Ramos (cell line): ENCODE results near the gene SLC49A3.
"Not testable (repeated sequence)": the region's sequence is repeated elsewhere in the genome, so short reads cannot be mapped to it uniquely, and the experiment has no call there.

Experiments
- in situ Hi-C: fragments of 300-500 bp; cut with MboI; formaldehyde crosslinking; loops from one replicate; pipeline ENCODE4 v1.14.3; 2022; ENCODE audit warnings: low sequenced_read_pairs; ENCODE audit not compliant: unreplicated experiment

Gene SLC49A3

DNA sequence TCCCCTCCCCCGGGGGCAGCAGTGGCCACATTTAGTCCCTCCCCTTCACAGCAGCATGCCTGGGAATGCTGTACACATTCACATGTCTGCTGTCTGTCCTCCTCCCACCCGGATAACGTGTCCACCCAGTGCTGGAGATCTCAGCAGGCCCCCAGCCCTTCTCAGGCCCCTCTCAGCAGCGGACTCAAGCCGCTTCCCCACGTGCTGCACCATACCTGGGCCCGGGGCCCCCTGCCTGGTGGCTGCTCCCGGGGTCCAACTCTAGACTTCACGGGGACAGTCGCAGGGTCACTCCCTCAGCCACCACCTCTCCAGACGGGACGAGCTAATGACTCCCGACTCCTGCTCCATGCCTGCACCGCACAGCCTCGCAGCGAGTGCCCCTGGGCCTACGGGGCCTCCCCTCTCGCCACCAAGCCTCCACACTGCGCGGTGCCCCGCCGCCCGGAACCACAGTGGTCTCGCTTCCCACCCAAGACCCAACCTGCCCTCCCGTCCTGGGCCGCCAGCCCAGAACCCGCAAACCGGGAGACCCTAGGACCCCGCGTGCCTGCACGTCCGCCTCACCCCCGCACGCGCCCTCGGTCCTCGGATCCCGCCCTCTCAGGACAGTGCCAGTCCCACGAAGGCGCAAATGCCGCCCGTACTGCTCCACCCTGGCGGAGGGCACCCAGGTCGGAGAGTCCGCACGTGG is 15.4 kb upstream of the SLC49A3 start:
- in situ Hi-C loops = no loop called here

DNA sequence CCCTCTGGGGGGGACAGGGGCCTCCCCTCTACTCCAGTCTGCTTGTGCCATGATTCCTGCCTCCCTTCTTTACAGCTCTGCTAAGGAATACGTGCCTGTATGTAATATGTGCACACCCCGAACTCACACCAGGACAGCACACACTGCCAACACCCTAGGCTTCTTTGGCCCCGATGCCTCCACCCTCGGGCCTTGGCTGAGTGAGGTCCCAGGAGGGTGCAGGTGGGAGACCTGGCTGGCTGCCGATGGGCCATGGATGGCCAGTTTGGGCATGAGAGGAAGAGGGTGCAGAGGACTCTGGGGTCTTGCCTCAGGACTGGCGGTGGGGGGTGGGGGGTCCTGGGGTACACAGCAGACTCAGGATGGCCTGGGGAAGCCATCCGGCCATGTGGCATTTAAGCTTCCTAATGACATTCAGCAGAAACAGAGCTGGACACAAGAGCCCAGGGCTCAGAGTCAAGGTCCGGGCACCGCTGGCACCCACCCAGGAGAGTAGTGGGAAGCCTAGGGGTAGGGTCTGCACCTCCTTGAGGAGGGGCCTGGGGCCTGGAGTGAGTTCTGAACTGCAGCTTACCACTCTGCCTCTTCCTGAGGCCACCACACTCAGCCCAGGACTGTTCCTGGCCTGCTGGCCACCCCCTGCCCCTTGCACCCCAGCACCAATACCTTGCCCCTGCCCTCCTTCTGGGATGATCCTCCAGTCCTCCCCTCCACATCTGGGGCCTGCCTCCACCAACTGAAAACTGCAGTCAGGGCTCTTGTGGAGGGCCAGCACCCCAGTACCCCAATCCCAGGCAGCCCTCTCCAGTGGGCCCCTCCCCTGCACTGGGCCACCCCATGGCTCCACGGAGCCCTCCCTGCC is 14.6 kb upstream of the SLC49A3 start:
- in situ Hi-C loops = no loop called here

DNA sequence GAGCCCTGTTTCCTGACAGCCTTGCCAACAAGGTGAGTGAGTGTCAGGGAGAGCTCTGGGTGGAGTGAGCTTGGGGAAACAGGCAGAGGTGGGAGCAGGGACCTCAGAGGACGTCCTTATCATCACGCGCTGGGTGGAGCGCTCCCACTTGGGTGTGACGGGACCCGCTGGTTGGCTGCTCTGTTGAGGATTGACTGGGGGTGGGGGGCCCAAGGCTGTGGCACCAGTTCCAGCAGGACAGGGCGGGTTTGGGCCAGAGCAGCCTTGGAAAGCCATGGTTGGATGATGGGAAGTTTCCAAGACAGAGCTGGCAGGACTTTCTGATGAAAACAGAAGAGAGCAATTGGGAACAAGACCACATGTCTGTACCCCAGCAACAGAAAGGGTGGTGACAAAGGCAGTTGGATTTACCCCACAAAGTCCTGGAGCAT is 13.7 kb upstream of the SLC49A3 start:
- in situ Hi-C loops = no loop called here

DNA sequence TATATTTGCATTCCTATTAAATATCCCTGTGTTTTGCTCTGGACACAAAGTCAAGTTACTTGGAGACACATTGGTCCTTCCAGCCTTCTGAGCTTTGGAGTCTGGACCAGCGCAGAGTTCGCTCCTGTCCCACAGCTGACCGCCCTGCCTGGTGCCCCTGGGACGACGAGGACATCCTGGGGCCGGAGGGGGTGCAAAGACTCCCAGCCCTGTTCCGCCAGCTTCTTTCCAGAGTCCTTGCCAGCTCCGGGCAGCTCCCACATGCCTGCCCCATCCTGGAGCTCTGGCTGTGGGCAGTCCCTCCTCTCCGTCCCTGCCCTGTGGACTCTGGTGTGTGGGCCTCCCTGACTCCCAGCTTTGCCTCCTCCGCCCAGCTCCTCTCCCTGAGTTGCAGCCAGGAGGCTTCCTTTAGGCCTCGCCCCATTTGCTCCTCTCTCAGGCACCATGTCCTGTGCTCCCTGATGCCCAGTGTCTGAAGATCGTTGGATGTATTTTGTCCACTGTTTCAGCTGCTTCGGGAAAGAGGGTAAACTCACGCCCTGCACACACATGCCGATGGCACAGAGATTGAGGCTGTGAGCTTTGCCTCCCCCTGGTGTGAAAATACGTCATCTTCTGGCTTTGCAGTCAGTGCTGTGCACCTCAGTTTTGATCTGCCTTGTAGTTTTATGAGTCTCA is 11.8 kb upstream of the SLC49A3 start:
- in situ Hi-C loops = no loop called here

DNA sequence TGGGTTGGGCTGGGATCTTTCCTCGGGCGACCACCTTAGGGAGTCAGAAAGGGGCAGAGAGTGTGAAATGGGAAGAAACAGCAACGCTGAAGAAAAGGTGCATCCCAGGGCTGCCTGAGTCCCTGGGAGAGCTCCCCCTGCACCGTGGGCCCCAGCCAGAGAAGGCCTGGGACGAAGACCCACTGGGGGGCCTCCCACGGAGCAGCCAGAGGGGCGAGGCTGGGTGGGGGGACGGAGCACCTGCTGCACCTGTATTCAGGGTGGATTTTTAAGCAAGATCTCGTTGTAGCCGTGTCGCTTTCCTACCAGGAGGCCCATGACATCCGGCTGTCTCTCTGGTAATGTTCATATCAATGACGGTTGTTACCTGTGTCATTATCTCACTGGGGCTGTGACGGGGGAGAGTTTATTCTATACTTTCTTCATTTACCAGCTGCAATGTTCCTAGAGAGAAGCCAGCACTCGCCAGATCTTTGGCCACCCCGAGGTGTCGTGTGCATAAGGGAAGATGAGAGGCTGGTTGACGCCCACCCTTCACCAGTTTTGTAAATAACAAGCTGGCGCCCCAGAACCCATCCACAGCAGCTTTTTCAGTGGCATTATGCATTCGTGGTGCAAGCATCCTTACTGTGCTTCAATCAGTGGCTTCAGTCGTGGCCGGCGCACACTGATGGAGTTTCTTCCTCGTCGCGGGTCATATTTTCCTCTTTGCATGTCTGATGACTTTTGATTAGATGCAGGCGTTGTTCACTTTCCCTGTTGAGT is 11.0 kb upstream of the SLC49A3 start:
- in situ Hi-C loops = no loop called here

DNA sequence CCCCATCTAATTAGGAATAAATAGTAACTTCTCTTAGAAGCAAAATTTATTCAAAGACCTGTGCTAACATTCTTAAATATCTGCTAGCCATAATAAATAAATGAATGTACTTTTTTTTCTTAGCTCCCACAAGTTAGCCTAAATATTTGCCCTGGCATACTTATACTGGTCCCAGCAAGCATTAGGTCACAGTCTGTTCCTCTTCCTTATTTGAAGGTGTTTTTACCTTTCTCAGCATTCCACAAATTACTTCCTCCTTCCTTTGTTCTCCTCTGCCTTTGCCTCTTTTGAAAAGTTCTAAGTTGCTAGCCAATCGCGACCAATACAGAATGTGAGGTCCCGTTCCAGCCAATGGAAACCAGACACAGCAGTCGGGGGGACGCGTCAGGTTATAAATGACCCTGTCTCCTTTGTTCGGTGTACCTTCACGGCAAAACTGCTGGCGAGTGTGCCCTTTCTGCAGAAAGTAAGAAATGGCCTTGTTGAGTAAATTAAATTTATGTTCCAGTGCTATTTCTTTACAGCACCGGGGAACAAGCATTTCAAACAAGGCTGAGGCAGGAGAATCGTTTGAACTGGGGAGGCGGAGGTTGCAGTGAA is 5.5 kb upstream of the SLC49A3 start:
- in situ Hi-C loops = not testable (repeated sequence)

DNA sequence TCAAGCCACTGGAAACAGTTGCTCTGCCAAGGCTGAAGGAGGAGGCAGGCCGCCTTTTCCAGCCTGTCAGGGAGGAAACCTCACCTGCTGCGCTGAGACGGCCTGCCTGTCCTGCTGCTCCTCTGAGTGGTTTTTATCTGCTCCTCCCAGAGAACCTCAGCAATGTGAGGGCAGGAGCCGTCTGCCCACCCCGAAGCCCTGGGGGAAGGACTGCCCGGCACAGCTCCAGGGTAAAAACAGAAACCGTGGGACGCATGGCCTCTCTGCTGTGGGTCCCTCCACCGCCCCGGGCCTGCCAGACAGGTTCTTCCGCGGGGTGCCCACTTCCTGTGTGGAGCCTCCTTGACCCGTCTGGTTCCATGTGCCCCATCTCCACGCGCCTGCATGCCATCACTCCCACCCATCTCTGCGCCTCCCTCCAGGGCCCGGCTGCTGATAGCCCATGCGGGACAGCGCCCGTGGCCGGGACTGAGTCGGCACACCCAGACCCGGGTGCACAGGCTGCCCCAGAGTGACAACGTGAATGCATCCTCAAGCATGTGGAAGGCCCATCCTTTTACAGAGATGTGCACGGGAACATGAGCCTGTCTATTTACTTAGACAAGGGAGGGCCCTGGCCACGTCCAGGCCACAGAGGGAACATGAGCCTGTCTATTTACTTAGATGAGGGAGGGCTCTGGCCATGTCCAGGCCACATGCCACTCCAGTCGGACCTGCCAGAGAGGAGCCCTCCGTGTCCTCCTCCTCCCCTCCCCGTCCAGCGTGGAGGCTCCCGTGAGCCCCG is 4.0 kb upstream of the SLC49A3 start:
- in situ Hi-C loops = no loop called here

DNA sequence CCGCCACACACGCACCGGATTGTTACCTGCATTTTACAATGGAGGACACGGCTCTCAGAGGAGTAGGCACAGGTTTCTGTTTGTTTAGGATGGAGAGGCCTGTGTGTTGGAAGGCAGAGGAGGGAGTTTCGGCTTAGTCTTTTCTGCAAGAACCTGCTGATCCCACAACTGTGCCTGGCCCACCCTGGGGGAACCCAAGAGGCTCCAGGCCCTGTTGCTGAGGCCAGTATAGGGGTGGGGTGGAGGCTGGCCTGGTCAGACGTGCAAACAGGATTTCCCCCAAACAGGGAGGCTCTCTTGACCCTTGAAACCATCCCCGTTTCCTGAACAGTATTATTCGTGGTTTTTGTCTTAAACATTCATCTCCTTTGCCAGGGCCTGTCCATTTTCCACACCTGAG is 772 bp upstream of the SLC49A3 start:
- in situ Hi-C loops = no loop called here

DNA sequence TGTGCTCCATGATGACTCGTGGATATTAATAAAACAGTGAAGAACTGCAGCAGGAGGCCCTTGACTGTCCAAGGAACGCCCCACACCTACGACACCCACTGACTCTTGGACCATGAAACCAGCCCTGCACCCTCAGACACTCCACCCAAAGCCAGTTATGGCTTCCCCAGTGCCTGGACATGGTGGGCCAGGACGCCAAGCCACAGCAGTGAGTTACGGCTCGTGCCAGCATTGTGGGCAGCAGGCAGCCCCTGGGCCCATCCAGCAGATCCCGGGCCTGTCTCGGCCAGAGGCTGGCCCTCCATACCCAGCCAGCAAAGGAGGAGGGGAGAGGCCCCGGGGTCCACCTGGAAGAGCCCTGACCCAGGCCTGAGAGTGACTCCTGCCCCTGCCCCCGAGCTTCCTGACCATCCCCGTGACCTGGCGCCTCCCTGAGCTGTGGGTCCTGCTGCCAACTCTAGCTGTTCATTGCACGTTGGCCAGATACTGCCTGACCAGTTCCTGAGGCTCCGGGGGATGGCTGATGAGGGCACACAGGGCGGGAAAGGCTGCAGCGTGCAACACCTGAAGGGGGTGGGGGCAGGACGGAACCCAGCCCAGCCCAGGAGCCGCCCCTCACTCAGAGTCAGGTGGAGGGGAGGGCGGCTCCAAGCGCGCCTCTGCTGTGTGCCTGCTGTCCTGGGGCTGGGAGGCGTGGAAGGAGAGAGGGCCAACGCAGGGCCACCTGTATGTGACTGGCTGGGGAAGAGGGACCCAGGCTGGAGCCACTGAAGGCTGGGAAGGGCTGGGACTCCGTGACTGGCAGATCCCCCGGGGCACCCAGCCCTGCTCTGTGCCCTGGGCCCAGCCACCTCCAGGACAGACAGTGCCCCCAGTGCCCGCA is 739 bp downstream of the SLC49A3 start:
- in situ Hi-C loops = no loop called here

DNA sequence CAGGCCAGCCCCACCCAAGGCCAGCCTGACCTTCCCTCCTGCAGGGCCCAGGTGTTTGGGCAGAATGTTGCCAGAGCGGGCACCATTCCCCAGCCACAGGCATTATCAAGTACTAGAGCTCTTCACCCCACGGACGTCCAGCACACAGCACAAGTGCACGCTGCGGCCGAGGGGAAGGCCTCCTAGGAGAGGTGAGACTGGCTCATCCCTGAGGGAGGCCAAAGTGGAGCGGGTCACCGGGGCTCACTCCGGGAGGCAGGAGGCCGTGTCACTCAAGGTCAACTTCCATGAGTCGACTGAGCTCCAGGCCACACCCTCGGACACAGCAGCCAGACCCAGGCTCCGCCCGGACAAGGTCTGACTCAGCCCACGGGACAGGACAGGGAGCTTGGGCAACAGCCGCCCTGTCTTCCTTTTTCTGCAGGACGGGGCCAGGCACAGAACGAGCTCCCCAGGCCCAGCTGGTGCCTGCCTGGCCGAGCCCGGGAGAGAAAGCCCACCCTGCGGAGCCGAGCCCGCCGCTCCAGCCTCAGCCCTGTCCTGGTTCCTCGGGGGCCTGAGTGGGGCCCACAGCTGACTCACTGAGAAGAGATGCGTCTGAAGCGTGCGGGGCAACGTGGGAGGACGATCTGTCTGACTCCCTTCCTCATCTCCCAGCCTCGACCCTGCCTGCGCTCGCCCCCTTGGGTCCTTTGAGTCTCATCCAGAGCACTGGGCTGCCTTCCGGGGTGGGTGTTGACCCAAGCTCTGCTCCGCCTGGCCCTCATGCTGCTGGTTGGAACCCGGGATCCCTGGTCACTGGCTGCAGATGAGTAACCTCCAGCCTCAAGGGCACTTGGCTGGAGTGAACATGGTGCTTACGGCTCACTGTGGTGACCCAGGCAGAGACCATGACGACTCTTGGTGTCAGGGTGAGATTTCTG is 1.6 kb downstream of the SLC49A3 start:
- in situ Hi-C loops = no loop called here

DNA sequence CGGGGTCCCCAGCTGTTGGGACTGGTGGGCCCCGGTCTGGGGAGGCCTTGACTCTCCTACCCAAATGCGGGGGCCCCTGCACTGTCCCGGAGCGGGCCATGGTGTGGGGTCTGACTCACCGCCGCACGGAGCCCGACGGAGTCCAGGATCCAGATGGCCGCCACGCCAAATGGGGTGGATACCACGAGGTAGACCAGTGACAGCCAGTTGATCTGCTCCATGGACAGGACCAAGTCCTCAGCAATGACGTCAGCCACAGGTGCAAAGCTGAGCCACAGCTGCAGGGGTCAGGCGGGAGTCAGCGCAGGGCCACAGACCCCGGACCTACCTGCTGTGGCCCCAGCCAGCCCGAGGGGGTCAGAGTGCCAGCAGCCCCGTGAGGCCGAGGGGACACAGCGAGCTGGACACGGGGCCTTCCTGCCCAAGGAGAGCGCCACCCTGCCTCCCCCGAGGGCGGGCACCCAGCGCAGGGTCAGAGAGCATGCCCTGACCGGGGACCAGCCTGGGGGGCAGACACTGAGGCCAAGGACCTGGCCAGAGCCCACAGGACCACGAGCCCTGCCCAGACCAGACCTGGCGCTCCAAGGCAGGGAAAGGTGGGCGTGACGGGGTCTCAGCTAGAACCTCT is 2.4 kb downstream of the SLC49A3 start:
- in situ Hi-C loops = no loop called here

DNA sequence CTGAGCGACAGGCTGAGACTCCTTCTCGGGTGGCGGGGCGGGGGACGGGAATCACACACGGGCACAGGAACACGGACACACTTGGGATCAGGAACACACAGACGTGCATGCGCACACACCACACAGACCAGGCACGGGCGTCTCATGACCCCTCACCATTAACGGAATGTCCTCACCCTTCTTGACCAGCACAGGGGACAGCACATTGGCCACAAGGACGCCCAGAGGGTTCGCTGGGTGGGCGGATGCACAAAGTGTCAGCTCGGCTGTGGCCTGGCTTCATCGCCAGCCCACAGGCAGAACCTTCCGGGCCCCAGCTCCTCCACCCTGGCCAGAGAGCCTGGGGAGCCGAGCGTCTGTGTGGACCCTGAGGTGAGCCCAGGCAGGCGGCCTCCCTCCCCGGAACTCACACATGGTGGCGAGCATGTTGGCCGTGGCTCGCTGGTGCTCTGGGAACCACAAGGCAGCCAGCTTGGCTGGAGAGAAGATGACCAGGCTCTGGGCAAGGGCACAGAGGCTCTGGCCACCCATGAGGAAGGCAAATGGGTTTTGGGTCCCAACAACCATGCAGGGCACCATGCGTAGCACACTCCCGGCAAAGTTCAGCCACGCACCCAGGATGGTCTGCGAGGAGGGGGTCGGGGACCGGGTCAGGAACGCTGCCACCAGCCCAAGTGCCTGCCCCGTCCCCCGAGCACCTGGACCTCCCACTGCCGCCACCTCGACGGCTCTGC is 3.1 kb downstream of the SLC49A3 start:
- in situ Hi-C loops = no loop called here

DNA sequence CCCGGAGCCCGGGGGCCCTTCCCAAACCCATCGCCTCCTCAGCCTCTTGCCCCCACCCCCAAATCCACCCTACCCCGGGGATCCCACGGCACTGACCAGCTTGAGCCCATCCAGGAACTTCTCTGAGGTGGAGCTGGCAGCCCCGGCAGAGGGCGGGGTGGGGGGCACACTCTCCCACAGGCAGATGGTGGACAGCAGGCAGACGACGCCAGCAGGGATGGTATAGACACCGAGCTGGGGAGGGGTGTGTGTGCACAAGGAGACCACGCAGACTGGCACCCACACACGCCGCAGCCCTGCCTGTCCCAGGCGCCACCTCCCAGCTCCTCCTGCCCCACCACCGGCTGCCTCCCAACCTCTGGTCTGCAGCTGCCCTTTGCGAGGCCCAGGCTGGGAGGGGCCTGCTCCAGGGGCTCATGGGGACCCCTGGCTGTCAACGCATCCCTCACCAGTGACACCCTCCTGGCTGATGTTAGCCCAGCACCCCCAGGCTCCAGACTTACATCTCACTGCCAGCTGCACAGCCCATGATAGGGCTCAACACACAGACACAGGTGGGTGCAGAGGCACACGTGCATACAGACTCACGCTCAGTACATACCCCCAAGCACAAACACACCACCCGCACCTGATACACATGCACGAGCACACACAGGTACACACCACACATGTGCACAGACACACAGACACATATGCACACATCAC is 4.2 kb downstream of the SLC49A3 start:
- in situ Hi-C loops = no loop called here

DNA sequence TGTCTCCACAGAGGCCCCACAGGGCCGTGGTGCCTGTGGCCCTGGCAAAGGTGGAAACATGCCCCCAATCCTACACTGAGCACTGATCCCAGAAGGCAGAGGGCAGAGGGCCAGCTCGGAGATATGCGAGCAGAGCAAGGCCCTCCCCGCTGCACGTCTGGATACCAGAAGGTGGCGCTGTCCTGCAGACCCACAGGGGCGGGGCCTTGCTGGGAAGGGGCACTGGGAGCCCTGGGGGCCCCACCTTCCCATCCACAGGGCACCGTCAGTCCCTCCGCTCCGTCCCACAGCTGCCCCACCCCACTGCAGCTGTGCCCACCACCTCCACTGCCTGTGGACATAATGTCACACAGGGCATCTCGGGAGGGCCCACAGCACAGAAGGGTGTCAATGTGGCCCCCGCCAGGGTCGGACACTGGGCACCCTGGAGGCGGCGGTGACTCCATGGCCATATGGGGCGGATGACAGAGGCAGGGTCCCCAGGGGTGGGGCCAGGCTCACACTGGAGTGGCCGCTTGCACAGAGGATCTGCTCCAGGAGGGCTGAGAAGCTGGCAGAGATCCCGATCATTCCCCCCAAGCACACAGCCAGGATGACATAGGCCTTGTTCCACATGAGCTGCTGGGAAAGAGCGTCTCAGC is 4.8 kb downstream of the SLC49A3 start:
- in situ Hi-C loops = no loop called here

DNA sequence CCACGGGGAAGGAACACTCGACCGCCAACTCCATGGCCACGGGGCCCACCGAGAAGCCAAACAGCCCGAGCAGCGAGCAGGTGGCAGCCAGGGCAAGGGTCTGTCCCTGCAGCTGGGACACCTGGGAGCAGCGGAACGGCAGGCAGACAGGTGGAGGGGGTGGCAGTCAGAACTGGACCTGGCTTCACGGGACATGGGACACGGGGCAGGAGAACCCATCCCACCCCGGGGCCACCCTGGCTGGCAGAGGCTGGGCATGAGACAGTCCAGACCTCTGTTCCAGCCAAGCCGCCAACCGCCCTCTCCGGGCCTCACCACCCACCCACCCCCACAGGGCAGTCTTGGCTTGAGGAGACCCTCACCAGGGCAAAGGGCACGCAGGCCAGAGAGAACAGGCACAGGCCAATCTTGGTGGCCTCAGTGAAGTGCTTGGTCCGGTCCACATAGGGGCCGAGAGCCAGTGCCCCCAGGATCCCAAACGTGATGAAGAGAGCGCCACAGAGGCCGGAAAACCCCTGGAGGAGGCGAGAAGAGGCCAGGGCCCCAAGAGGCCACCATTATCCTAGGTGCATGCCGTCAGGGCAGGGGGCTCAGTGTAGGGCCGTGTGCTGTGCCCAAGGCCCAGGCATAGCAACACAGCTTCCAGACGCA is 5.6 kb downstream of the SLC49A3 start:
- in situ Hi-C loops = no loop called here
